Activated CD4-positive, alpha-beta T cell treated with anti-CD3 and anti-CD28 coated beads, Interleukin-2, amount 50 U/mL, for 48 hours (primary cell): ENCODE data around the gene SCNN1G.

Experiments
- DNase-seq, 2 experiments: peaks; one replicate each; pipeline ENCODE4 v3.0.0-alpha.2; 2020

SCNN1G gene

GRCh38 chr16:23257682-23258081 lies 75.1 kb downstream of the SCNN1G start:
- DNase-seq = no peak

- DNase-seq = no peak
These were observed 76.3 kb downstream of the SCNN1G start for GRCh38 chr16:23258919-23259237.
